ENCODE results near the gene ADD1. TPM values are rescaled to one million over a fixed set of nuclear protein-coding genes. Genes with fewer than 3 reads are reported as not detected.

Gene ADD1
- total RNA-seq, 1 experiment from 2014 or later, result 125 TPM

DNA sequence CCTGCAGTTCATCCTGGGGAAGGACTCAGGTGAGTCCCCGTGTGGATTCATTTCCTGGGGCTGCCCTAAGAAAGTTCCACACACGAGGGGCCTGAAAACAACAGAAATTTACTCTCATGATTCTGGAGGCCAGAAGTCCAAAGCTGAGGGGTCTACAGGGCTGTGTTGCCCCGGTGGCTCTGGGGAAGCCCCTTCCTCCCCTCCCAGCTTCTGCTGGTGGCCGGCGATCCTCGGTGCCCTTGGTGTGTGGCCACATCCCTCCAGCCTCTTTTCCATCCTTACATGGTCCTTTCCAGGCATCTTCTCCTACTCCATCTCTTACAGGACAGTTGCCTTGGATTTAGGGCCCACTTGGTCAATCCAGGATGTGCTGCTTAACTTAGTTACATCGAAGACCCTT lies 35.6 kb upstream of the ADD1 start:
- Mint-ChIP-seq H3K9me3 (ENCODE audit: low read depth, unreplicated experiment) (no peaks in the 10 kb centered on the region), H3K27ac (ENCODE audit: unreplicated experiment) (no peak overlapping the region), H3K4me1 (ENCODE audit: low read depth, unreplicated experiment) (peaks cover 25% of the 10 kb centered on the region), H3K4me3 (ENCODE audit: low read depth, unreplicated experiment) (no peak overlapping the region), H3K36me3 (ENCODE audit: insufficient read depth, unreplicated experiment) (no peaks in the 10 kb centered on the region), H3K27me3 (ENCODE audit: unreplicated experiment) (no peaks in the 10 kb centered on the region)
- CTCF ChIA-PET, result no interaction called here
- intact Hi-C loops (cut with micrococcal nuclease; ENCODE audit: unreplicated experiment), result no loop called here
- TF ChIP-seq, protein P1, sequence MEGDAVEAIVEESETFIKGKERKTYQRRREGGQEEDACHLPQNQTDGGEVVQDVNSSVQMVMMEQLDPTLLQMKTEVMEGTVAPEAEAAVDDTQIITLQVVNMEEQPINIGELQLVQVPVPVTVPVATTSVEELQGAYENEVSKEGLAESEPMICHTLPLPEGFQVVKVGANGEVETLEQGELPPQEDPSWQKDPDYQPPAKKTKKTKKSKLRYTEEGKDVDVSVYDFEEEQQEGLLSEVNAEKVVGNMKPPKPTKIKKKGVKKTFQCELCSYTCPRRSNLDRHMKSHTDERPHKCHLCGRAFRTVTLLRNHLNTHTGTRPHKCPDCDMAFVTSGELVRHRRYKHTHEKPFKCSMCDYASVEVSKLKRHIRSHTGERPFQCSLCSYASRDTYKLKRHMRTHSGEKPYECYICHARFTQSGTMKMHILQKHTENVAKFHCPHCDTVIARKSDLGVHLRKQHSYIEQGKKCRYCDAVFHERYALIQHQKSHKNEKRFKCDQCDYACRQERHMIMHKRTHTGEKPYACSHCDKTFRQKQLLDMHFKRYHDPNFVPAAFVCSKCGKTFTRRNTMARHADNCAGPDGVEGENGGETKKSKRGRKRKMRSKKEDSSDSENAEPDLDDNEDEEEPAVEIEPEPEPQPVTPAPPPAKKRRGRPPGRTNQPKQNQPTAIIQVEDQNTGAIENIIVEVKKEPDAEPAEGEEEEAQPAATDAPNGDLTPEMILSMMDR (IDR thresholded peaks at IDR 0.05; ENCODE audit: unreplicated experiment), result no peak
- DNase-seq, result no peak
- BruUV-seq (replicated peaks), result no TSS peak

DNA sequence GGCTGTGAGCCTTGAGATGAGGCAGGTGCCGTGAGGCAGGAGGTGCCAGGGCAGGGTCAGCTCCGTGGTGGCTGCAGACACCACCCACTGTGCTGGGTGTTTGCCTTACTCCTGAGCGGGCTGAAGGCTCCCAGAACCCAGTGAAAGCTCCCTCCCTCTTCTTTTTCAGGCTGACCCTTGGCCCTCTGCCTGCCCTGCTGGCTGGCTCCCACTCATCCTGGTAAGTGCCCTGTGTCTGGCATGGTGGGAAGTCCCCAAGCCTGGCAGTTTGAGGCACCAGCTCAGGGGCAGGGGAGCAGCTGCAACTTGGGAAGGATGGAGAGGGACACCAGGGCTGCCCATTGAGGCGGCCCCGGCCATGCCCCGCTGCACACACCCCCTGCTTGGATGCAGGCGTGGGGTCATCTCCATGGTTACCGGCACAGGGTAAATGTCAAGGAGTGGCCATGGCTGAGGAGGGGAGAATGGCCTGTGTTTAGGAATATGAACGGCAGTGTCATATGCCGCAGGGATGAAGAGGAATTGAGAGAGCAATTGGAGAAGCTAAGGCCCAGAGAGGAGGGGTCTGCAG lies 33.9 kb upstream of the ADD1 start:
- DNase-seq, result no peak
- Mint-ChIP-seq H3K36me3 (ENCODE audit: insufficient read depth, unreplicated experiment) (no peaks in the 10 kb centered on the region), H3K27ac (ENCODE audit: unreplicated experiment) (no peak overlapping the region), H3K27me3 (ENCODE audit: unreplicated experiment) (no peaks in the 10 kb centered on the region), H3K9me3 (ENCODE audit: low read depth, unreplicated experiment) (no peaks in the 10 kb centered on the region), H3K4me1 (ENCODE audit: low read depth, unreplicated experiment) (peaks cover 21% of the 10 kb centered on the region), H3K4me3 (ENCODE audit: low read depth, unreplicated experiment) (no peak overlapping the region)
- CTCF ChIA-PET, result no interaction called here
- no TSS peak for BruUV-seq (replicated peaks)
- intact Hi-C loops (cut with micrococcal nuclease; ENCODE audit: unreplicated experiment), result no loop called here
- TF ChIP-seq, protein P1 (IDR thresholded peaks at IDR 0.05; ENCODE audit: unreplicated experiment), result no peak

GRCh38 chr4:2810388-2810787 lies 33.3 kb upstream of the ADD1 start:
- Mint-ChIP-seq H3K4me3 (ENCODE audit: low read depth, unreplicated experiment) (no peak overlapping the region), H3K4me1 (ENCODE audit: low read depth, unreplicated experiment) (peaks cover 14% of the 10 kb centered on the region), H3K27ac (ENCODE audit: unreplicated experiment) (no peak overlapping the region), H3K36me3 (ENCODE audit: insufficient read depth, unreplicated experiment) (peaks cover under 1% of the 10 kb centered on the region), H3K9me3 (ENCODE audit: low read depth, unreplicated experiment) (no peaks in the 10 kb centered on the region), H3K27me3 (ENCODE audit: unreplicated experiment) (no peaks in the 10 kb centered on the region)
- no peak for DNase-seq
- CTCF ChIA-PET, result no interaction called here
- BruUV-seq (replicated peaks), result no TSS peak
- TF ChIP-seq, protein P1 (IDR thresholded peaks at IDR 0.05; ENCODE audit: unreplicated experiment), result no peak
- intact Hi-C loops (cut with micrococcal nuclease; ENCODE audit: unreplicated experiment), result no loop called here

DNA sequence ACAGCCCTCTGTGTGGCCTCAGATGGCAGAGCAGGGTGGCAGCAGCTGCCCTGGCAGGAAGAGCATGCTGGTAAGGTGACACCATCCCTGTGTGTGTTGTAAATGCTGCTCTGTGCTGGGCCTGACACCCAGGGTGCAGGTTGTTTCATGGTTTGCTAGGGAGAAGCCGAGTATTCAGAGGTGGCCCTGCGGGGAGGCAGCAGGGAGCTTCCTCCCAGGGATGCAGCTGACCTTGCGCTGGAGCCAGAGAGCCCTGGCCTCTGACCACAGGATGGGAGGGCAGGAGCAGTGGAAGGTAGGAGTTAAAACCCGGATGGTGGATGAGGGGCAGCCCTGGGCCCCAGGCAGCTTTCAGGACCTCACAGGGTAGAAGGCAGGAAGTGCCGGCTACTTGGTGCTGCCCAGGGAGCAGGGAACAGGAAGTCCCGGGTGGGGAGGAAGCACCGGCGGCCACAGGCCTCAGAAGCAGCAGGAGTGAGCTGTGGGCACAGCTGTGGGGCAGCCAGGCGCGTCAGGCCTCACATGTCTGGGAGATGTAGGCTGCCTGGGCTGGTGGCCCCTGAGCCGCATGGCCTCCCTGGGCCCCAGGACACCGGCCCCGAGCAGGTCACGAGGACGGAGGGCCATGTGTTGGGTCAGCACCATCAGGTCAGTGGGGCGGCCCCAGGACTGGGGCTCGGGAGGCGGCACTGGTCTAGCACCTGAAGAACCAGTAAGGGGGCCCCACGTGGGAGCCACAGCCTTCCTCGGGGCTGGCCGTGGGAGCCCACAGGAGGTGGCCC lies 31.6 kb upstream of the ADD1 start:
- H3K36me3 Mint-ChIP-seq (ENCODE audit: insufficient read depth, unreplicated experiment), result peaks cover 9% of the 10 kb centered on the region
- no peak overlapping the region for H3K27ac Mint-ChIP-seq (ENCODE audit: unreplicated experiment)
- H3K4me3 Mint-ChIP-seq (ENCODE audit: low read depth, unreplicated experiment), result no peak overlapping the region
- intact Hi-C loops (cut with micrococcal nuclease; ENCODE audit: unreplicated experiment), result no loop called here
- H3K9me3 Mint-ChIP-seq (ENCODE audit: low read depth, unreplicated experiment), result peaks cover 3% of the 10 kb centered on the region
- no TSS peak for BruUV-seq (replicated peaks)
- no peaks in the 10 kb centered on the region for H3K27me3 Mint-ChIP-seq (ENCODE audit: unreplicated experiment)
- CTCF ChIA-PET, result no interaction called here
- no peak for DNase-seq
- H3K4me1 Mint-ChIP-seq (ENCODE audit: low read depth, unreplicated experiment), result peaks cover 3% of the 10 kb centered on the region
- TF ChIP-seq, protein P1 (IDR thresholded peaks at IDR 0.05; ENCODE audit: unreplicated experiment), result no peak

Measured in Calu3 (cell line).